Endothelial cell of umbilical vein (primary cell): ENCODE results near the gene CYFIP2. TPM values are rescaled to one million over a fixed set of nuclear protein-coding genes. Genes with fewer than 3 reads are reported as not detected.

Source experiments
- BruUV-seq: library from RNA; stranded (reverse); fragments of 400-500 nt; replicated peaks from 2 replicates; lab custom pipeline; 2021; lab: Mats Ljungman, UMichigan
- CTCF ChIA-PET: fragments of 300-600, 350-600 bp; sonication (Branson Sonifier 250); formaldehyde crosslinking; loops from one replicate; lab custom pipeline; 2021; ENCODE audit warnings: antibody characterized with exemption, inconsistent platforms; lab: Charles Lee
- POLR2A ChIA-PET: fragments of 300-600, 350-600 bp; sonication (Branson Sonifier 250); formaldehyde crosslinking; loops from one replicate; lab custom pipeline; 2021; ENCODE audit warnings: antibody characterized with exemption, inconsistent platforms; lab: Charles Lee
- DNase-seq: peaks from one replicate; pipeline ENCODE4 v3.0.0-alpha.2; 2011; ENCODE audit warnings: low read depth, low spot score
- FAIRE-seq: peaks from 2 replicates; lab custom pipeline; 2011; peaks lifted over from hg19 to GRCh38; lab: Jason Lieb, UNC
- H2AFZ ChIP-seq: 2 replicates; pipeline ENCODE4 v1.6.0; 2012; ENCODE audit warnings: low read depth, low read length, control low read depth, inconsistent platforms
- H3K27ac ChIP-seq: 2 replicates; pipeline ENCODE4 v1.5.1; 2011; ENCODE audit warnings: low read depth, mild to moderate bottlenecking, control low read depth, low read length, moderate library complexity; ENCODE audit not compliant: insufficient read depth
- H3K27me3 ChIP-seq, 2 experiments: 2 replicates each; pipeline versions ENCODE4 v1.6.0 to v1.6.1; 2011; ENCODE audit warnings: low read length in 2 of 2, mixed read lengths in 1 of 2; ENCODE audit not compliant: control insufficient read depth in 2 of 2, insufficient read depth in 2 of 2
- H3K36me3 ChIP-seq, 2 experiments: 2 replicates in 1 of 2; 3 replicates in 1 of 2; pipeline ENCODE4 v1.5.1; 2011; ENCODE audit warnings: low read length in 2 of 2, mild to moderate bottlenecking in 1 of 2, moderate library complexity in 1 of 2; ENCODE audit not compliant: control insufficient read depth in 2 of 2, insufficient read depth in 2 of 2; ENCODE audit errors: extremely low read depth in 1 of 2
- H3K4me1 ChIP-seq: 3 replicates; pipeline ENCODE4 v1.5.1; 2011; ENCODE audit warnings: mild to moderate bottlenecking, low read length; ENCODE audit not compliant: control insufficient read depth, insufficient read depth; ENCODE audit errors: extremely low read depth
- H3K4me2 ChIP-seq: 2 replicates; pipeline ENCODE4 v1.6.1; 2011; ENCODE audit warnings: low read length, control low read depth, mixed read lengths; ENCODE audit not compliant: insufficient read depth
- H3K4me3 ChIP-seq, 3 experiments: fragments of 200-600 bp in 1 of 3; sonication (generic), shearing (Covaris generic) in 1 of 3; replicated peaks in 1 of 3; 2 replicates each; pipeline ENCODE4 v1.5.1; 2011 to 2016; ENCODE audit warnings: control low read depth in 3 of 3, low read length in 3 of 3, mild to moderate bottlenecking in 2 of 3, inconsistent platforms in 1 of 3, low read depth in 1 of 3, moderate library complexity in 1 of 3; ENCODE audit not compliant: insufficient read depth in 1 of 3
- H3K79me2 ChIP-seq: 2 replicates; pipeline ENCODE4 v1.6.0; 2012; ENCODE audit warnings: low read length, inconsistent platforms; ENCODE audit not compliant: control insufficient read depth, insufficient read depth
- H3K9ac ChIP-seq: replicated peaks from 2 replicates; pipeline ENCODE3; 2011; ENCODE audit warnings: low read length, control low read depth; ENCODE audit not compliant: insufficient read depth; ENCODE audit errors: extremely low read depth
- H3K9me1 ChIP-seq: replicated peaks from 3 replicates; pipeline ENCODE4 v1.6.0; 2011; ENCODE audit warnings: mild to moderate bottlenecking, low read length; ENCODE audit not compliant: control insufficient read depth, insufficient read depth; ENCODE audit errors: extremely low read depth
- H3K9me3 ChIP-seq: replicated peaks from 2 replicates; pipeline ENCODE4 v1.5.1; 2012; ENCODE audit warnings: low read length, inconsistent platforms; ENCODE audit not compliant: control insufficient read depth, insufficient read depth
- H4K20me1 ChIP-seq: replicated peaks from 2 replicates; pipeline ENCODE3; 2011; ENCODE audit warnings: mild to moderate bottlenecking, low read length; ENCODE audit not compliant: control insufficient read depth, insufficient read depth; ENCODE audit errors: extremely low read depth
- CTCF ChIP-seq, 2 donors: IDR thresholded peaks; 1 replicate in 1 of 2; 2 replicates in 1 of 2; pipeline ENCODE4 v1.5.1; 2011; ENCODE audit warnings: low read length in 2 of 2, mild to moderate bottlenecking in 2 of 2, moderate library complexity in 2 of 2, control low read depth in 1 of 2, inconsistent platforms in 1 of 2, low read depth in 1 of 2; ENCODE audit not compliant: insufficient read depth in 1 of 2; ENCODE audit errors: extremely low read depth in 1 of 2
- EZH2 ChIP-seq: IDR thresholded peaks from 2 replicates; pipeline ENCODE4 v1.6.1; 2012; ENCODE audit warnings: borderline replicate concordance, low read depth, mild to moderate bottlenecking, moderate library complexity, low read length, inconsistent platforms; ENCODE audit not compliant: severe bottlenecking
- FOS ChIP-seq: IDR thresholded peaks from 2 replicates; pipeline ENCODE4 v1.6.1; 2011; ENCODE audit warnings: mild to moderate bottlenecking, low read length, moderate library complexity, borderline replicate concordance; ENCODE audit not compliant: insufficient read depth
- GATA2 ChIP-seq: IDR thresholded peaks from 2 replicates; pipeline ENCODE4 v1.7.0; 2011; ENCODE audit warnings: low read depth, mild to moderate bottlenecking, moderate library complexity, mixed read lengths, low read length; ENCODE audit not compliant: insufficient read length, insufficient read depth
- JUN ChIP-seq: IDR thresholded peaks from 2 replicates; pipeline ENCODE4 v1.6.1; 2011; ENCODE audit warnings: borderline replicate concordance, low read depth; ENCODE audit not compliant: insufficient read length, insufficient read depth
- MAX ChIP-seq: IDR thresholded peaks from 2 replicates; pipeline ENCODE4 v1.6.1; 2011; ENCODE audit not compliant: insufficient read depth, insufficient read length
- MYC ChIP-seq: IDR thresholded peaks from one replicate; pipeline ENCODE4 v1.6.1; 2011; ENCODE audit warnings: mild to moderate bottlenecking, low read depth, low read length
- POLR2A ChIP-seq: IDR thresholded peaks from 2 replicates; pipeline ENCODE4 v1.6.1; 2012; ENCODE audit warnings: low read depth, mild to moderate bottlenecking, control low read depth, low read length
- POLR2AphosphoS5 ChIP-seq: IDR thresholded peaks from 2 replicates; pipeline ENCODE4 v1.6.1; 2012; ENCODE audit warnings: low read depth, mild to moderate bottlenecking, control low read depth, low read length, moderate library complexity; ENCODE audit not compliant: insufficient read depth
- dilution Hi-C: fragments of 300-500 bp; cut with MboI; formaldehyde crosslinking; loops from one replicate; pipeline ENCODE4 v1.15.0; 2019; ENCODE audit warnings: low sequenced_read_pairs; ENCODE audit not compliant: extremely low pct_ligation_motif_present
- intact Hi-C: fragments of 100-400 bp; cut with micrococcal nuclease; formaldehyde crosslinking; loops from one replicate; pipeline ENCODE4 v1.10.0; 2022
- polyA plus RNA-seq, 4 experiments: library from polyadenylated mRNA; depleted of rRNA in 3 of 4; stranded (reverse) in 3 of 4; unstranded in 1 of 4; fragments of >200 nt; gene quantifications; 2 replicates each; pipeline versions ENCODE4 v1.2.1 to v1.2.3, GENCODE V29; 2011 to 2012; ENCODE audit warnings: missing spikeins in 1 of 4
- total RNA-seq: library from RNA; stranded (reverse); gene quantifications from 2 replicates; pipeline ENCODE4 v1.2.3, GENCODE V29; 2021

The CYFIP2 gene
- total and polyA plus RNA-seq, 2 donors (not counting 3 experiments of a cell fraction or from before 2014, with no cell fraction given) = 9.2 to 22.4 TPM

GRCh38 chr5:157284458-157285212, 18.7 kb downstream of the CYFIP2 start:
- Histone ChIP-seq H4K20me1 (no peaks in the 10 kb centered on the region), H3K9ac (no peak overlapping the region), H3K4me2 (no peak overlapping the region), H2AFZ (no peak overlapping the region), H3K9me3 (no peaks in the 10 kb centered on the region), H3K27ac (no peak overlapping the region), H3K4me1 (no peaks in the 10 kb centered on the region), H3K9me1 (no peaks in the 10 kb centered on the region), H3K79me2 (no peaks in the 10 kb centered on the region), H3K36me3 (no peaks in the 10 kb centered on the region), H3K4me3 (no peak overlapping the region), H3K27me3 (no peaks in the 10 kb centered on the region)
- FAIRE-seq (no peak), DNase-seq (no peak)
- TF ChIP-seq MAX (no peak), FOS (no peak), POLR2AphosphoS5 (no peak), MYC (no peak), EZH2 (no peak), POLR2A (no peak), JUN (no peak), GATA2 (no peak), CTCF (IDR thresholded peaks at IDR 0.05; ENCODE audit: extremely low read depth in 1 of 2, insufficient read depth in 1 of 2, low read depth in 1 of 2, low read length in 2 of 2) (no peak)
- POLR2A ChIA-PET = no interaction called here
- dilution Hi-C loops (no loop called here), intact Hi-C loops (no loop called here)
- CTCF ChIA-PET = interaction anchor here (1.1 kb wide), 1 partner anchor 136 kb away, joined by 3 read pairs; no protein-coding TSS in a partner anchor
- BruUV-seq = no TSS peak
